PC-3 (cell line): ENCODE results near the gene CARD19. TPM values are rescaled to one million over a fixed set of nuclear protein-coding genes. Genes with fewer than 3 reads are reported as not detected.

ENCODE experiments used
- ATAC-seq: fragments of 200-7000 bp; cut with Tn5 transposase; 2 replicates; pipeline ENCODE4 v1.9.1; 2020; ENCODE audit warnings: mild to moderate bottlenecking, moderate library complexity
- BruUV-seq: library from RNA; stranded (reverse); fragments of 400-500 nt; replicated peaks from 2 replicates; lab custom pipeline; 2021; lab: Mats Ljungman, UMichigan
- CTCF ChIA-PET: fragments of 300-600 bp; sonication (Branson Sonifier 250); formaldehyde crosslinking; loops from one replicate; lab custom pipeline; 2022; ENCODE audit warnings: antibody characterized with exemption; lab: Charles Lee
- POLR2A ChIA-PET: fragments of 300-600 bp; sonication (Branson Sonifier 250); formaldehyde crosslinking; loops from one replicate; lab custom pipeline; 2022; ENCODE audit warnings: antibody characterized with exemption; ENCODE audit not compliant: unreplicated experiment; lab: Charles Lee
- DNase-seq: peaks from one replicate; pipeline ENCODE4 v3.0.0-alpha.2; 2015
- H2AFZ ChIP-seq: fragments of 300-600 bp; sonication (generic); 2 replicates; pipeline ENCODE4 v1.6.0; 2016; ENCODE audit warnings: antibody characterized with exemption, low read length
- H3F3A ChIP-seq: fragments of 300-600 bp; sonication (generic); one replicate; pipeline ENCODE4 v1.6.0; 2017; ENCODE audit warnings: antibody characterized with exemption, low read length, control low read depth, mild to moderate bottlenecking; ENCODE audit not compliant: unreplicated experiment
- H3K27ac ChIP-seq: fragments of 300-600 bp; sonication (generic); 2 replicates; pipeline ENCODE4 v1.5.1; 2016; ENCODE audit warnings: mild to moderate bottlenecking, low read length
- H3K27me3 ChIP-seq: fragments of 300-600 bp; sonication (generic); 2 replicates; pipeline ENCODE4 v1.6.1; 2016; ENCODE audit warnings: low read length, mixed read lengths
- H3K36me3 ChIP-seq: fragments of 300-600 bp; sonication (generic); 2 replicates; pipeline ENCODE4 v1.6.1; 2016; ENCODE audit warnings: low read depth, mixed run types, low read length, mixed read lengths
- H3K4me1 ChIP-seq: fragments of 300-600 bp; sonication (generic); 2 replicates; pipeline ENCODE4 v1.5.1; 2016; ENCODE audit warnings: low read length; ENCODE audit not compliant: insufficient read depth
- H3K4me2 ChIP-seq: fragments of 300-600 bp; sonication (generic); 2 replicates; pipeline ENCODE4 v1.6.0; 2016; ENCODE audit warnings: low read length
- H3K4me3 ChIP-seq: fragments of 300-600 bp; sonication (generic); 2 replicates; pipeline ENCODE4 v1.5.1; 2016; ENCODE audit warnings: mild to moderate bottlenecking, low read length, mixed read lengths
- H3K79me2 ChIP-seq: fragments of 300-600 bp; sonication (generic); 2 replicates; pipeline ENCODE4 v1.6.1; 2017; ENCODE audit warnings: low read length, mixed read lengths
- H3K9ac ChIP-seq: fragments of 300-600 bp; sonication (generic); 2 replicates; pipeline ENCODE4 v1.6.0; 2016; ENCODE audit warnings: mild to moderate bottlenecking, low read length
- H3K9me2 ChIP-seq: fragments of 300-600 bp; sonication (generic); replicated peaks from 2 replicates; pipeline ENCODE4 v1.6.1; 2016; ENCODE audit warnings: mixed run types, low read length, mixed read lengths
- H3K9me3 ChIP-seq: fragments of 300-600 bp; sonication (generic); 2 replicates; pipeline ENCODE4 v1.6.1; 2016; ENCODE audit warnings: low read length, mixed read lengths
- H4K20me1 ChIP-seq: fragments of 300-600 bp; sonication (generic); 2 replicates; pipeline ENCODE4 v1.6.1; 2016; ENCODE audit warnings: low read length, mixed read lengths
- CTCF ChIP-seq: fragments of 300-600 bp; sonication (generic); conservative IDR thresholded peaks from 2 replicates; pipeline ENCODE4 v1.5.1; 2017; ENCODE audit warnings: antibody characterized with exemption, low read depth, mild to moderate bottlenecking, low read length
- EZH2 ChIP-seq: fragments of 300-600 bp; sonication (generic); IDR thresholded peaks from one replicate; pipeline ENCODE4 v1.6.1; 2017; ENCODE audit warnings: antibody characterized with exemption, mild to moderate bottlenecking, low read length; ENCODE audit not compliant: unreplicated experiment
- EZH2phosphoT487 ChIP-seq: fragments of 300-600 bp; sonication (generic); IDR thresholded peaks from 2 replicates; pipeline ENCODE4 v1.6.1; 2018; ENCODE audit warnings: mild to moderate bottlenecking, antibody characterized with exemption, low read length, borderline replicate concordance
- intact Hi-C: fragments of 100-400 bp; cut with micrococcal nuclease; formaldehyde crosslinking; loops from 2 replicates; pipeline ENCODE4 v1.9.0; 2023
- total RNA-seq: library from RNA; depleted of rRNA; stranded (reverse); fragments of >200 nt; gene quantifications from 2 replicates; pipeline ENCODE4 v1.2.3, GENCODE V29; 2014

CARD19 gene
- total RNA-seq, 1 experiment from 2014 or later, result 68.6 TPM

DNA sequence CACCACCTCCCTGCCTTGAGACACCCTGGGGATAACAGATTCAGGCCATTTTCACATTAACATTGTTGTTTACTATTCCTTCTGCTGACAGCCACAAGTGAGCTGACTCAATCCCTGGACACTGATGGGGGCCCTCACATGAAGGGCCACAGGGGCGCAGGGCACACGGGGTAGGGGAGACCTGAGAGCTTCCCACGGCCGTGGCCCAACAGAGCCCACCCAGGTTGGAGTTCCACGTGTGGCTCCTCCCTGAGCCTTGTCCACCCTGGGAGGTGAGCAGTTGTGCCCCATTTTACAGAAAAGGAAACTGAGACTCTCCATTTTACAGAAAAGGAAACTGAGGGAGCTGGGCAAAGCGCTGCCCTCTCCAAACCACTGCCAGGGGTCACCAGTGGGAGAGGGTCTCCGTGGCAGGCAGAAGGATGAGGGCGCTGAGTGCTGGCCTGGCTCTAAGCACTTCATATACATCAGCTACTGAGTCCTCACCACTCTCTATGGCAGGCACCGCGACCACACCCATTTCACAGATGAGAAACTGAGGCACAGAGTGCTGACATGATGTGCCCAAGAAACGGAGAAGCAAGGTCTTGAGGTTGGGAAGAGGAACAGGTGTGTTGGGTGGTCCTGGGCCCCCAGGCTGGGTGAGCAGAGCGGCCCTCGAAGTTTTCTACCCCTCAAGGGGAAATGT is 35.7 kb downstream of the CARD19 start:
- no peak for ATAC-seq
- TF ChIP-seq CTCF (no peak), EZH2 (no peak), EZH2phosphoT487 (no peak)
- Histone ChIP-seq H3K36me3 (no peaks in the 10 kb centered on the region), H2AFZ (no peak overlapping the region), H3K9me3 (no peaks in the 10 kb centered on the region), H3K4me3 (no peak overlapping the region), H3K27ac (no peak overlapping the region), H3K9ac (no peak overlapping the region), H3K79me2 (peaks cover 23% of the 10 kb centered on the region), H3K9me2 (no peaks in the 10 kb centered on the region), H3K4me2 (peak overlapping the region; percentile 98; the same call in 1 of the 2 replicates), H3K4me1 (peaks cover 19% of the 10 kb centered on the region), H3K27me3 (no peaks in the 10 kb centered on the region), H3F3A (no peaks in the 10 kb centered on the region), H4K20me1 (no peaks in the 10 kb centered on the region)
- no TSS peak for BruUV-seq
- CTCF ChIA-PET, result no interaction called here
- no peak for DNase-seq
- intact Hi-C loops, result no loop called here
- POLR2A ChIA-PET, result no interaction called here

- Histone ChIP-seq H4K20me1 (no peaks in the 10 kb centered on the region), H3K27ac (no peak overlapping the region), H3K27me3 (no peaks in the 10 kb centered on the region), H3K4me3 (peak overlapping the region; percentile 88), H3K9me2 (no peaks in the 10 kb centered on the region), H3K36me3 (no peaks in the 10 kb centered on the region), H2AFZ (peak overlapping the region; percentile 93; the same call in 1 of the 2 replicates), H3K4me1 (peaks cover 19% of the 10 kb centered on the region), H3F3A (no peaks in the 10 kb centered on the region), H3K79me2 (peaks cover 23% of the 10 kb centered on the region), H3K9ac (no peak overlapping the region), H3K4me2 (peak overlapping the region; percentile 98), H3K9me3 (no peaks in the 10 kb centered on the region)
- ChIA-PET POLR2A (no interaction called here), CTCF (no interaction called here)
- no peak for TF ChIP-seq CTCF
- TF ChIP-seq EZH2, result no peak
- no peak for TF ChIP-seq EZH2phosphoT487
- BruUV-seq, result no TSS peak
- DNase-seq (peak; percentile 23), ATAC-seq (peak; percentile 31)
- intact Hi-C loops, result no loop called here
Observed at GRCh38 chr9:93132287-93132927, 36.4 kb downstream of the CARD19 start.
